Right ventricle myocardium inferior (tissue), 1 donor: Measurements from ENCODE around the gene SEC61B. TPM values are rescaled to one million over a fixed set of nuclear protein-coding genes. Genes with fewer than 3 reads are reported as not detected.

Experiments used
- ATAC-seq: fragments of 200-7000 bp; cut with Tn5 transposase; one replicate; pipeline ENCODE4 v1.9.1; 2020; ENCODE audit warnings: mild to moderate bottlenecking, moderate library complexity
- DNase-seq: peaks from one replicate; pipeline ENCODE4 v3.0.0; 2021; ENCODE audit errors: missing footprints
- intact Hi-C: fragments of 100-400 bp; cut with DNase I; formaldehyde crosslinking; loops from one replicate; pipeline ENCODE4 v1.11.0; 2022
- long read RNA-seq: library from polyadenylated mRNA; unstranded; transcript quantifications from one replicate; pipeline ENCODE4 v2.0.0, GENCODE V29; 2021
- total RNA-seq: library from RNA; stranded (reverse); fragmentation: NEBNext Ultra II Directional; extraction: Animal tissue kit (Norgen Biotek cat#: 25700); gene quantifications from one replicate; pipeline ENCODE4 v1.2.1, GENCODE V29; 2021
- donor health status: DM: no; HTN: yes; CAD: no; lungs with severe emphysema.

Gene SEC61B
- total RNA-seq: 49.6 TPM
- long read RNA-seq, transcript SEC61B-201 (4 exons, 545 nt): major isoform, 29 of 29 reads
- long read RNA-seq, partial matches to known transcripts: 0 of 29 reads
- long read RNA-seq, other reads (novel, unspliced or antisense): 0 of 29 reads

- intact Hi-C loops: loop anchor here (2.0 to 10.0 kb wide), 2 partner anchors 37 to 683 kb away; partner anchors contain the start of gene STX17
- ATAC-seq: peak; percentile 99
- peak; percentile 97 for DNase-seq
These were observed at the start of gene SEC61B, which contains the start of gene ALG2 for GRCh38 chr9:99221621-99222415. Gene SEC61B (plus strand): TSS chr9:99222282. CDS start chr9:99222364, 82 bp downstream. Gene ALG2 (minus strand): TSS chr9:99221942. CDS start chr9:99221894, 48 bp downstream.

- DNase-seq (no peak), ATAC-seq (no peak)
- intact Hi-C loops: no loop called here
These were observed 48.2 kb upstream of the SEC61B start for GRCh38 chr9:99173570-99174504.

GRCh38 chr9:99176527-99177013, 45.5 kb upstream of the SEC61B start:
- DNase-seq (no peak), ATAC-seq (no peak)
- intact Hi-C loops: no loop called here

- DNase-seq (no peak), ATAC-seq (no peak)
- intact Hi-C loops: no loop called here
These were observed 44.3 kb upstream of the SEC61B start for GRCh38 chr9:99177576-99178366.

- DNase-seq (no peak), ATAC-seq (no peak)
- intact Hi-C loops: no loop called here
These were observed 42.9 kb upstream of the SEC61B start for GRCh38 chr9:99178912-99179872.

GRCh38 chr9:99180199-99180598, 41.9 kb upstream of the SEC61B start:
- intact Hi-C loops: loop anchor here (10.0 kb wide), 2 partner anchors 825 to 1035 kb away; no protein-coding TSS in a partner anchor
- no peak for ATAC-seq
- no peak for DNase-seq

GRCh38 chr9:99180662-99181061, 41.4 kb upstream of the SEC61B start:
- ATAC-seq (no peak), DNase-seq (no peak)
- intact Hi-C loops: loop anchor here (10.0 kb wide), 2 partner anchors 824 to 1034 kb away; no protein-coding TSS in a partner anchor

GRCh38 chr9:99181206-99181605, 40.9 kb upstream of the SEC61B start:
- intact Hi-C loops: loop anchor here (10.0 kb wide), 2 partner anchors 824 to 1034 kb away; no protein-coding TSS in a partner anchor
- no peak for DNase-seq
- no peak for ATAC-seq

- ATAC-seq (no peak), DNase-seq (no peak)
- intact Hi-C loops: loop anchor here (10.0 kb wide), 2 partner anchors 823 to 1033 kb away; no protein-coding TSS in a partner anchor
These were observed 40.5 kb upstream of the SEC61B start for GRCh38 chr9:99181621-99182020.

GRCh38 chr9:99182356-99182755, 39.7 kb upstream of the SEC61B start:
- no peak for DNase-seq
- intact Hi-C loops: loop anchor here (10.0 kb wide), 2 partner anchors 822 to 1032 kb away; no protein-coding TSS in a partner anchor
- ATAC-seq: no peak

GRCh38 chr9:99183616-99184015, 38.5 kb upstream of the SEC61B start:
- no peak for ATAC-seq
- DNase-seq: no peak
- intact Hi-C loops: loop anchor here (10.0 kb wide), 2 partner anchors 821 to 1031 kb away; no protein-coding TSS in a partner anchor

GRCh38 chr9:99184110-99184474, 38.0 kb upstream of the SEC61B start:
- ATAC-seq (peak; percentile 34), DNase-seq (no peak)
- intact Hi-C loops: loop anchor here (10.0 kb wide), 2 partner anchors 821 to 1031 kb away; no protein-coding TSS in a partner anchor

- peak; percentile 91 for ATAC-seq
- intact Hi-C loops: loop anchor here (10.0 kb wide), 2 partner anchors 820 to 1030 kb away; no protein-coding TSS in a partner anchor
These were observed 37.4 kb upstream of the SEC61B start for GRCh38 chr9:99184475-99185347.

GRCh38 chr9:99185348-99185632, 36.8 kb upstream of the SEC61B start:
- ATAC-seq (no peak), DNase-seq (no peak)
- intact Hi-C loops: loop anchor here (10.0 kb wide), 2 partner anchors 820 to 1030 kb away; no protein-coding TSS in a partner anchor

More at GRCh38 chr9:99184475-99185347, 37.4 kb upstream of the SEC61B start:
- DNase-seq: peak; percentile 88

GRCh38 chr9:99185934-99186333, 36.1 kb upstream of the SEC61B start:
- intact Hi-C loops: loop anchor here (10.0 kb wide), 2 partner anchors 819 to 1029 kb away; no protein-coding TSS in a partner anchor
- ATAC-seq (no peak), DNase-seq (no peak)

- intact Hi-C loops: loop anchor here (10.0 kb wide), 2 partner anchors 817 to 1027 kb away; no protein-coding TSS in a partner anchor
These were observed 34.8 kb upstream of the SEC61B start for GRCh38 chr9:99187311-99187710.

More at GRCh38 chr9:99187311-99187710, 34.8 kb upstream of the SEC61B start:
- DNase-seq: no peak
- no peak for ATAC-seq
